Activated naive CD8-positive, alpha-beta T cell treated with anti-CD3 and anti-CD28 coated beads, Interleukin-2, amount 50 U/mL, for 16 hours (primary cell): ENCODE measurements around the gene ADGRL3.

ENCODE experiments used
- DNase-seq: peaks from one replicate; pipeline ENCODE4 v3.0.0-alpha.2; 2020; ENCODE audit warnings: low read depth, low spot score

ADGRL3 gene

GRCh38 chr4:61992351-61992750 is 792.2 kb downstream of the ADGRL3 start:
- DNase-seq = no peak

GRCh38 chr4:61994036-61994435 is 793.9 kb downstream of the ADGRL3 start:
- no peak for DNase-seq

GRCh38 chr4:61995717-61996340 is 795.7 kb downstream of the ADGRL3 start:
- DNase-seq = no peak

DNA sequence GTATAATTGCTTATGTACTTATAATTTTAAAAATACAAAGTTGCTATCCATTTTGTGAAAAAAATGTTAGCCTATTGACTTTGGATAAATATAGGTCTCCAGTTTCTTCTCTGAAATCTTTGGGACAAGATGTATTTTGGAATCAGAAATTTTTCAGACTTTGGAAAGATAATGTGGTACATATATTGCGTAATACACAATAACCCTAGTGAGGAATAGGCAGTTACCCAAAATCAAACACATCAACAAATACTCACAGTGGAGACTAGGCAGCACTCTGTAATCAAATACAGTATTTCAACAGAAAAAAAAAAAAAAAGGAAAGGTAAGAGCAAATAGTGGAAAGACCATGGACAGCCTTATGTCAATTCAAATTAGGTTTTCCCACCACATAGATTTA is 796.8 kb downstream of the ADGRL3 start:
- DNase-seq = no peak

DNA sequence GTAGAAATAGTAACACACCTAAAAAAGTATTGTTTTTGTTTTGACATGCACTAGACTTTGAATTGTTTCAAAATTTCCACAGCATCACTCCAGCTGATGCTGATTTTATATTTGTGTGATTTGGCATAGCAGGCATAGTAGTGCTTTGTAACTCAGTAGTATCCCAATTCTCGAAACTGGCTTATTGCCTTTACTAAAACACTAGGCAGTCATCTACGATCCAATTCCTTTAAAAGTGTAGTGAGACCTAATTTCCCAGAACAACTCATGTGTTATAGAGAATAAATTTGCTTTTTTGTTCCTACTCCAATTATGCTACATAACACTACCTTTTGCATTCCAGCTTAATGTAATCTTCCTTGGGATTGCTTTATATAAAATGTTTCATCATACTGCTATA is 797.7 kb downstream of the ADGRL3 start:
- no peak for DNase-seq

- no peak for DNase-seq
Observed at GRCh38 chr4:62003695-62004094, 803.6 kb downstream of the ADGRL3 start.

- no peak for DNase-seq
Observed at GRCh38 chr4:62004881-62005280, 804.8 kb downstream of the ADGRL3 start.

DNA sequence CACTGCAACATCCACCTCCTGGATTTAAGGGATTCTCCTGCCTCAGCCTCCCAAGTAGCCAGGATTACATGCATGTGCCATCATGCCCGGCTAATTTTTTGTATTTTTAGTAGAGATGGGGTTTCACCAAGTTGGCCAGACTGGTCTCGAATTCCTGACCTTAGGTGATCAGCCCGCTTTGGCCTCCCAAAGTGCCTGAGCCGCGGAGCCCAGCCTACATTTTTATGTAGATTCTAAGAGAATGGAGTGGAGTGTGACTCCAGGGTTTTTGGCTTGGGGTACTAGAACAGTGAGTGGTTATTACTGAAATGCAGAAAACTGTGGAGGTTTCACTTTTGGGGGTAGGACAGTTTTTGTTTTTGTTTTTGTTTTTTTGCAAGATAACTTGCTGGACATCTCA is 806.0 kb downstream of the ADGRL3 start:
- DNase-seq = no peak

GRCh38 chr4:62015043-62015739 is 815.1 kb downstream of the ADGRL3 start:
- DNase-seq = no peak

GRCh38 chr4:62018537-62018936 is 818.4 kb downstream of the ADGRL3 start:
- DNase-seq = no peak

- no peak for DNase-seq
Observed at GRCh38 chr4:62023633-62024032, 823.5 kb downstream of the ADGRL3 start.

GRCh38 chr4:62028745-62029144 is 828.6 kb downstream of the ADGRL3 start:
- DNase-seq = no peak

GRCh38 chr4:62030958-62031357 is 830.8 kb downstream of the ADGRL3 start:
- DNase-seq = no peak

GRCh38 chr4:62037571-62037970 is 837.4 kb downstream of the ADGRL3 start:
- DNase-seq = no peak

DNA sequence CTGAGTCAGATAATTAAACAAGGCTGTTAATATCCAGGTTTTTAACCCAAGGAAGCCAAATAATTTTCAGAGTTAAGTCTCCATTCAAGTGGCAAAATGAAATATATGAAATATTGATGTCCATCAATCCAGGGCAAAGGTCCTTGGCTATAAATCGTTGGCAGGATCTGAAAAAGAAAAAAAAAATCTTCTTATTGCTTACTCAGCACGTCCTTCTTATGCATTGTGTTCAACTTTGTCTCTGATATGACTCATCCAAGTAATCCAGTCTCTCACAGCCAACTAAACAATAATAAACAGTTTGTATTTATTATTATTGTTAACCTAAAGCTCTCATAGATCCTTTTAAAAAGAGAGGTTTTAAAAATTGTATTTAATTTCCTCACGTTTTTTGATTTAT is 851.2 kb downstream of the ADGRL3 start:
- no peak for DNase-seq

- DNase-seq = no peak
Observed at GRCh38 chr4:62053974-62054373, 853.8 kb downstream of the ADGRL3 start.

DNA sequence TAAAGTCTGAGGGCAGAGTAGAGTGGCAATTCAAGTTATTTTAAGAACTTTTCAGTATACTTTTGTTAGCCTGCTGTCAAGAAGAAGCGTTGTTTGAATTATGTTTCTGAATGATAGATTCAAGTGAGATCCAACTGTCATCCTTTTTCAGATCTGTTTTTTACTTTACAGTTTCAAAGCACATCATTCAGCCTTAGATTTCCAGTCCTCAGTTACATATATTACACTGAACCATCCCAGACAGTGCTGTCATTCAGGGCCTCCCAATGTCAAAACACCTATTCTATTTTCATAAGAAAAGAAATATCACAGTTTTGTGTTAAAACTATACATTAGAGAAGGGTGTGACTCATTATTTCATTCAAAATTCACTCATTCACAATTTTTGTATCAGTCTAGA is 856.9 kb downstream of the ADGRL3 start:
- no peak for DNase-seq

- no peak for DNase-seq
Observed at GRCh38 chr4:62058571-62058970, 858.4 kb downstream of the ADGRL3 start.

DNA sequence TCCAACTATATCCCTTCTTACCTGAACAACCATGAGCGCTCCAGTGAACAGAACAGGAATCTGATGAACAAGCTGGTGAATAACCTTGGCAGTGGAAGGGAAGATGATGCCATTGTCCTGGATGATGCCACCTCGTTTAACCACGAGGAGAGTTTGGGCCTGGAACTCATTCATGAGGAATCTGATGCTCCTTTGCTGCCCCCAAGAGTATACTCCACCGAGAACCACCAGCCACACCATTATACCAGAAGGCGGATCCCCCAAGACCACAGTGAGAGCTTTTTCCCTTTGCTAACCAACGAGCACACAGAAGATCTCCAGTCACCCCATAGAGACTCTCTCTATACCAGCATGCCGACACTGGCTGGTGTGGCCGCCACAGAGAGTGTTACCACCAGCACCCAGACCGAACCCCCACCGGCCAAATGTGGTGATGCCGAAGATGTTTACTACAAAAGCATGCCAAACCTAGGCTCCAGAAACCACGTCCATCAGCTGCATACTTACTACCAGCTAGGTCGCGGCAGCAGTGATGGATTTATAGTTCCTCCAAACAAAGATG is 870.2 kb downstream of the ADGRL3 start:
- no peak for DNase-seq

GRCh38 chr4:62075089-62075488 is 875.0 kb downstream of the ADGRL3 start:
- DNase-seq = no peak

- DNase-seq = no peak
Observed at GRCh38 chr4:62075521-62075920, 875.4 kb downstream of the ADGRL3 start.

DNA sequence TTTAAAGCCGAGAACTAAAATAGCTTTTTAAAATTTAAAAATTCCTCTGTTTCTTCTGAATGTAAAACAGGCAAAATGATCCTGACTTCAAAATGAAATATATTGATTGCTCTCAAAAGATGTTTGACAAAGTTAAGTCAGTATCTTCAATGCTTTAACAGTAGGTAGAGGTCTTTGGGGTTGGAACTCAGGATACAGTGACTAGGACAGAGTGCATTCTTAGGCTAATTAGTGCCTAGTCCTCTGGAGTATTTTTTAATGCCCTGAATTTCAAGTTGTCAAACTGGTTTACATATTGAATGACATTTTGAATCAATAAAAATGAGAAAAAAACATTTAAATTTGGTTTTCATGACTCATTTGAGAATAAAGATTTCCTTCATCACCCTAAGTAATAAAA is 877.3 kb downstream of the ADGRL3 start:
- DNase-seq = no peak

GRCh38 chr4:62080431-62080830 is 880.3 kb downstream of the ADGRL3 start:
- DNase-seq = no peak
